ENCODE measurements around the gene PPP1R14C.
A peak's percentile ranks its signal among the peaks of the same experiment; 100 is the strongest.
"Not testable (repeated sequence)": the region's sequence is repeated elsewhere in the genome, so short reads cannot be mapped to it uniquely, and the experiment has no call there.

PPP1R14C gene

GRCh38 chr6:150235218-150235617, 92.4 kb downstream of the PPP1R14C start:
- H3K4me3 ChIP-seq, result no peak overlapping the region
- no peak overlapping the region for H3K27ac ChIP-seq

GRCh38 chr6:150236114-150236513, 93.3 kb downstream of the PPP1R14C start:
- Histone ChIP-seq H3K4me3 (no peak overlapping the region), H3K27ac (no peak overlapping the region)

DNA sequence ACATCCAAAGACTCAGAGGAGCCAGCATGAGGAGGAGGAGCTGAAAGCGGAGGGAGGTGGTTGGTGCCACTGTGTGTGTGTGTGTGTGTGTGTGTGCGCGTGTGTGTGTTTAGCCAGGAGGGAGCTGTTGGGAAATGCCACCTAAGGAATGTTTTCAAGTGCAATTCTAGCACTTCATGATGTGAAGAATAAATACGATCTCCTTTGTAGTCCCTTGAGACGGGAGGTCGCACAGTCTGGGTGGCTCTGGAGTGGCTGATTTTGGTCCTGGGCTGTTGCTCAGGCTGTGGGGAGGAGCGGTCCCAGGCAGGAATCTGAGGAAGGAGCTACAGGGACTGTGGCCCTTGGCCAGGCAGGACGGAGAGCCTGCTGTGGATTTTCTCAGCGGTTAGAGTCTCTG, 93.7 kb downstream of the PPP1R14C start:
- H3K4me3 ChIP-seq, result no peak overlapping the region
- H3K27ac ChIP-seq, result no peak overlapping the region

- no peak overlapping the region for H3K4me3 ChIP-seq
- H3K27ac ChIP-seq, result peak overlapping the region in 1 of 21 experiments; percentile 10
Measured at GRCh38 chr6:150237626-150238025, 94.8 kb downstream of the PPP1R14C start.

GRCh38 chr6:150238336-150238741, 95.5 kb downstream of the PPP1R14C start:
- Histone ChIP-seq H3K27ac (peak overlapping the region in 6 of 21 experiments; percentile 3 to 48 (median 32)), H3K4me3 (no peak overlapping the region)

GRCh38 chr6:150238846-150239407, 96.1 kb downstream of the PPP1R14C start:
- H3K27ac ChIP-seq, result peak overlapping the region in 3 of 21 experiments; percentile 3 to 39 (median 37)
- no peak overlapping the region for H3K4me3 ChIP-seq

DNA sequence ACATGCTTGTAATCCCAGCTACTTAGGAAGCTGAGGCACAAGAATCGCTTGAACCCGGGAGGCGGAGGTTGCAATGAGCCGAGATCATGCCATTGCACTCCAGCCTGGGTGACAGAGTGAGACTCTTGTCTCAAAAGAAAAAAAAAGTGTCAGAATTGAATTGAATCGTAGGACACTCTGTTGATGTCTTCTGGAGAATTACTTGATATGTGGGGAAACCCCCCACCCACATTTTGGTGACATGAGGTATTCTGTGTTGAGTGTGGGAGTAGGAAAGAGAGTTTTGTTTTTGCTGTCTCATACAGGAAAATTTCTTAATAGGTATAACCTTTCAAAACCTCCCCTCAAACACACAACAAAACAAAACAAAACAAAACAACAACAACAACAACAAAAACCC, 98.9 kb downstream of the PPP1R14C start:
- not testable (repeated sequence) for H3K4me3 ChIP-seq, H3K27ac ChIP-seq

- no peak overlapping the region for H3K27ac ChIP-seq
- no peak overlapping the region for H3K4me3 ChIP-seq
Measured at GRCh38 chr6:150243620-150244314, 100.9 kb downstream of the PPP1R14C start.

GRCh38 chr6:150245148-150245935, 102.5 kb downstream of the PPP1R14C start:
- Histone ChIP-seq H3K4me3 (no peak overlapping the region), H3K27ac (no peak overlapping the region)

DNA sequence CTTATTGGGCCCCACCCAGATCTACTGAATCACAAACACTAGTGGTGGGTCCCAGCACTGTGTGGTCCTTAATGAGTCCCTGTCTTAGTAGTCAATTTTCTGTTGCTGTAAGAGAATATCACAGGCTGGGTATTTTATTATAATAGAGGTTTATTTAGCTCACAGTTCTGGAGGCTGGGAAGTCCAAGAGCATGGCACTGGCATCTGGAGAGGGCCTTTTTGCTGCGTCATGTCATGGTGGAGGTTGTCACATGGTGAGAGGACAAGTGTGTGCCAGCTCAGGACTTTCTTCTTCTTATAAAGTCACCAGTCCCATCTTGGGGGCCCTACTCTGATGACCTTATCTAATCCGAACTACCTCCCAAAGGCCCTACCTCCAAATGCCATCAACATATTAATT, 105.0 kb downstream of the PPP1R14C start:
- H3K4me3 ChIP-seq, result no peak overlapping the region
- H3K27ac ChIP-seq, result no peak overlapping the region

- no peak overlapping the region for H3K27ac ChIP-seq
- no peak overlapping the region for H3K4me3 ChIP-seq
Measured at GRCh38 chr6:150248300-150248699, 105.5 kb downstream of the PPP1R14C start.

DNA sequence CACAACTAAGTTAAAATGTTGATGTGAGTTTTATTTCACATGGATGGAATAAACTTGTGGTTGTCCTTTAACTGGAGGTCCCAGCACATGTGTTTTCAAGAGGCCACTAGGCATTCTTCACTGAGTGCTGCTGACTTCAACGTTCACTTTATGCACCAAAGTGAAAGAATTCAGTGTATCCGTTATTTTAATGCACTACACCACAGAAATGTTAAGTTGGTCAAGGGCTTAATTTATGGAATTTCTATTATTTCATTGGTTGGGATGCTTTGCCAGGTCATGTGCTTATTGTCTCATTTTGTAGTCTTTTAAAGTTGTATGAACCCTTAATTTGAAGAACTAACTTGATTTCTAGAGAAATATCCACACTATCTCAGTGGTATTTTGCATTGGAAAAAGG, 106.4 kb downstream of the PPP1R14C start:
- no peak overlapping the region for H3K27ac ChIP-seq
- H3K4me3 ChIP-seq, result no peak overlapping the region

GRCh38 chr6:150250826-150251225, 108.0 kb downstream of the PPP1R14C start:
- no peak overlapping the region for H3K4me3 ChIP-seq
- H3K27ac ChIP-seq, result peak overlapping the region in 7 of 21 experiments; percentile 6 to 56 (median 17)

- Histone ChIP-seq H3K4me3 (no peak overlapping the region), H3K27ac (peak overlapping the region in 2 of 21 experiments; percentile 35 to 56)
Measured at GRCh38 chr6:150251566-150252186, 108.8 kb downstream of the PPP1R14C start.

DNA sequence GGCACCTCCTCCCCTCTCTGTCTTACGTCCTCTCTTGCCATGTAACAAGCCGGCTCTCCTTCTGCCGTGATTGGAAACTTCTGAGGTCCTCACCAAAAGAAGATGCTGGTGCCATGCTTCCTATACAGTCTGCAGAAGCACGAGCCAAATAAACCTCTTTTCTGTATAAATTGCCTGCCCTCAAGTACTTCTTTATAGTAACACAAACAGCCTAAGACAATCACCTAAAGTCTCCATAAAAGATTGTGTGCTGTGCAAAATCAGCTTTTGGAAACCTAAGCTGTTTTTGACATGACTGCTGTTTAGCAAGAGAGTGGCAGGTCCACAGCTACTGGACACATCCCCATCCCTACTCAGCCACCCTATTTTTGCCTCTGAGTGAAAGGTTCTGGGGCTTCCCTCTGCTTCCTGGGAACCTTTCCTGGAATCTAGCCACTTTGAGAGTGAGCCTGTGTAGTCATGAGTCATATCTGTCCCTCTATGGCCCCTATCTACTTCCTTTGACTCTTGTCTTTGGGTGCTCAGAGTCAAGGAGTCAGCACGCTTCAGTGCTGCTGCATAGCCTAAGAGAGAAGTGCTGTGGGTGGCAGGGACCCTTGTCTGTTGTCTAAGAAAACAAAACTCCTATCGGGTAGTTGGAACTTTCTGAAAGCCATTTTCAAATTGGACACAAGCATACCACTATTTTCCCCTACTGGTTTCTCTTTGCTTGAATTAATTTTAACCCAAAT, 110.0 kb downstream of the PPP1R14C start:
- no peak overlapping the region for H3K4me3 ChIP-seq
- peak overlapping the region in 1 of 21 experiments; percentile 38 for H3K27ac ChIP-seq

- peak overlapping the region in 2 of 21 experiments; percentile 6 to 11 for H3K27ac ChIP-seq
Measured at GRCh38 chr6:150253489-150253888, 110.6 kb downstream of the PPP1R14C start.

DNA sequence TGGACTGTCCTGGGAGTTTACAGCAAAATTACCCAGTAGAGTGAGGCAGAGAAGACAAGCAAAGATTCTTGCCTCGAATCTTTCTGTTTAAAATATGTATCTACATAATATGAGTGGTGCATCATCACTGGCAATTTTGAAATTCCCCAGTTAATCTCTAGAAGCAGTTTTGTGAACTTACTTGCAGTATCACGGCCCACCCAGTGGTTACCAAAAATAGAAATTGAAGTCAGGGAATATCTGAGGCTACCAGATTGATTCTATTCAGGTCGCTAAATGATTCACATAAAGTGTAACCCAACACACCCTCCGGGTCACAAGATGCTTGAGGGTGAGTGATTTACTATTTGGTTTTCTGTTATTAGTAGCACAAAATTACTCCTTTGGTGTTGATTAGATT, 111.9 kb downstream of the PPP1R14C start:
- Histone ChIP-seq H3K27ac (peak overlapping the region in 2 of 21 experiments; percentile 9 to 81), H3K4me3 (no peak overlapping the region)

More at GRCh38 chr6:150253489-150253888, 110.6 kb downstream of the PPP1R14C start:
- H3K4me3 ChIP-seq, result no peak overlapping the region

DNA sequence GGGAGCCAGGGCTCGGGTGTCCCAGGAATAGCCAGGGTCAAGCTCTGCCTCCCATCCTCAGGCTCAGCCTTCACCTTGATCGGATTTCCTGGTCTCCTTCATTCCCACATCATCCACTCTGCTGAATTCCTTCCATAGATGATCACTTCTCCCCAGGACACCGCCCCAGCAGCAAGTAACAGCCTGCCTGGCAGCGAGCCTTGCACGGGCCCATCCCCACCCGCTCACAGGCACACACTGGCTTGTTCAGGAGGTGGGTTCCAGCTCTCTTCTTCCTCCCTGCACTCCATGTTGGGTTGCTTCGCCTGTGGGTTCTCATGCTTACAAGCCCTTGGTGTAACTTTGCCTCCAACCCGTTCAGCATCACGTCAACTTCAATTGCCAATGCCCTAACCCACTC, 113.0 kb downstream of the PPP1R14C start:
- peak overlapping the region in 19 of 21 experiments; percentile 26 to 81 (median 57) for H3K27ac ChIP-seq

DNA sequence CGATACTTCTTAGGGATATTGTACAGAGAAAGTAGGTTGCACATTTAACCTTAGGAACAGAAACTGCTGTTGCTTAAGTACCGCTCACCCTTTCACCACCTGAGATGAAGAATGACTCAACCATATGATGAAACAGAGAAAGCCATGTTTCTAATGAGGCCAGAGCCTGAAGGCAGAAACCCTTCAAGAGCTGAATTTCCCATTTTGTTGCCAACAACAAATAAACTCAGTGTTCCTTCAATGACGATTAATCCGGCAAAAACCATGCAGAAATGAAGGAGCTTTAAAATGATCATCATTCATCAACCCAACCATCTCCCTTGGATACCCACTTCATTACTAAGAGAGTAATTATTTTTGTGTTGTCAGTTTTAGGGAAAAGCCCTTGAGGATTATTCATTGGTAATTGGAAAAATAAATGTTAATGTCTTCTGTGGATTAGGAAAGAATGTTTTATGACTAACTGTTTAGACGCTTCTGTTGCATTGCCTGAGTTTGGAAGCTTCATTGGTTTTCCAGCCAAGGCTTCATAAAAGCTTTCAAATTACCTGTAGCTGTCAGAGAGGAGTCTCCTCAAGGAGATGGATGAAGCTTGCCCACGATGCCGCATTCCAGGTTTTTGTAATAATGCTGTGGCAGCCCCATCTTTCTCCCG, 113.9 kb downstream of the PPP1R14C start:
- H3K27ac ChIP-seq, result peak overlapping the region in 14 of 21 experiments; percentile 26 to 81 (median 55)
- H3K4me3 ChIP-seq, result peak overlapping the region in 1 of 7 experiments; percentile 1

More for the DNA sequence above, 113.0 kb downstream of the PPP1R14C start:
- no peak overlapping the region for H3K4me3 ChIP-seq
